Mesothelial cell of epicardium (in vitro differentiated cells): Measurements from ENCODE around the gene NR1I2. TPM values are rescaled to one million over a fixed set of nuclear protein-coding genes. Genes with fewer than 3 reads are reported as not detected.

Source experiments
- DNase-seq, 2 experiments: peaks; one replicate each; pipeline ENCODE4 v3.0.0; 2021; ENCODE audit warnings: low spot score in 2 of 2; ENCODE audit not compliant: unreplicated experiment in 2 of 2
- H3K27ac Mint-ChIP-seq: 2 replicates; pipeline ENCODE4 v1.8.0; 2021; ENCODE audit warnings: mixed read lengths
- H3K27me3 Mint-ChIP-seq: 2 replicates; pipeline ENCODE4 v1.8.0; 2021; ENCODE audit warnings: low read depth, mixed read lengths
- H3K36me3 Mint-ChIP-seq: 2 replicates; pipeline ENCODE4 v1.8.0; 2021; ENCODE audit warnings: mixed read lengths
- H3K4me1 Mint-ChIP-seq: 2 replicates; pipeline ENCODE4 v1.8.0; 2021; ENCODE audit warnings: mixed read lengths
- H3K4me3 Mint-ChIP-seq: 2 replicates; pipeline ENCODE4 v1.8.0; 2021; ENCODE audit warnings: mild to moderate bottlenecking, moderate library complexity, mixed read lengths
- H3K9me3 Mint-ChIP-seq: 2 replicates; pipeline ENCODE4 v1.8.0; 2021; ENCODE audit warnings: mixed read lengths
- CTCF ChIP-seq: fragments of 200-600 bp; sonication (generic); IDR thresholded peaks from one replicate; pipeline ENCODE4 v1.5.0; 2021; ENCODE audit warnings: antibody characterized with exemption; ENCODE audit not compliant: unreplicated experiment
- total RNA-seq: library from RNA; stranded (reverse); gene quantifications from 3 replicates; pipeline ENCODE4 v1.2.1, GENCODE V29; 2021

Gene NR1I2
- total RNA-seq, 1 donor from 2014 or later: 0.07 TPM

GRCh38 chr3:119779731-119780383, 2.0 kb upstream of the NR1I2 start:
- H3K27ac Mint-ChIP-seq: no peak overlapping the region
- peaks cover 19% of the 10 kb centered on the region for H3K9me3 Mint-ChIP-seq
- H3K27me3 Mint-ChIP-seq: no peaks in the 10 kb centered on the region
- H3K36me3 Mint-ChIP-seq: peaks cover 6% of the 10 kb centered on the region
- H3K4me3 Mint-ChIP-seq: no peak overlapping the region
- no peak for DNase-seq
- no peaks in the 10 kb centered on the region for H3K4me1 Mint-ChIP-seq
- TF ChIP-seq CTCF: no peak

GRCh38 chr3:119782460-119782859, 559 bp downstream of the NR1I2 start:
- no peak overlapping the region for H3K27ac Mint-ChIP-seq
- H3K4me3 Mint-ChIP-seq: no peak overlapping the region
- H3K9me3 Mint-ChIP-seq: peaks cover under 1% of the 10 kb centered on the region
- DNase-seq: no peak
- H3K27me3 Mint-ChIP-seq: no peaks in the 10 kb centered on the region
- TF ChIP-seq CTCF: no peak
- no peaks in the 10 kb centered on the region for H3K36me3 Mint-ChIP-seq
- no peaks in the 10 kb centered on the region for H3K4me1 Mint-ChIP-seq

GRCh38 chr3:119783255-119783654, 1.4 kb downstream of the NR1I2 start:
- H3K4me1 Mint-ChIP-seq: no peaks in the 10 kb centered on the region

GRCh38 chr3:119783883-119784282, 2.0 kb downstream of the NR1I2 start:
- Mint-ChIP-seq H3K4me1 (no peaks in the 10 kb centered on the region), H3K27me3 (no peaks in the 10 kb centered on the region), H3K27ac (no peak overlapping the region), H3K36me3 (no peaks in the 10 kb centered on the region), H3K9me3 (no peaks in the 10 kb centered on the region), H3K4me3 (no peak overlapping the region)
- DNase-seq: no peak
- no peak for TF ChIP-seq CTCF

More at GRCh38 chr3:119783255-119783654, 1.4 kb downstream of the NR1I2 start:
- no peak for TF ChIP-seq CTCF
- no peak for DNase-seq
- Mint-ChIP-seq H3K4me3 (no peak overlapping the region), H3K36me3 (no peaks in the 10 kb centered on the region), H3K9me3 (no peaks in the 10 kb centered on the region), H3K27me3 (no peaks in the 10 kb centered on the region), H3K27ac (no peak overlapping the region)

GRCh38 chr3:119786409-119786808, 4.5 kb downstream of the NR1I2 start:
- Mint-ChIP-seq H3K4me3 (no peak overlapping the region), H3K4me1 (no peaks in the 10 kb centered on the region), H3K36me3 (no peaks in the 10 kb centered on the region), H3K9me3 (peaks cover 6% of the 10 kb centered on the region), H3K27ac (no peak overlapping the region), H3K27me3 (no peaks in the 10 kb centered on the region)
- TF ChIP-seq CTCF: no peak
- DNase-seq: no peak
